Fibroblast of skin of left biceps (primary cell): Measurements from ENCODE around the gene GOLGA8N.

Experiments used
- DNase-seq, 2 experiments: peaks; one replicate each; pipeline ENCODE4 v3.0.0-alpha.2; 2013; ENCODE audit warnings: low read depth in 2 of 2

GOLGA8N gene

GRCh38 chr15:32651229-32651837, 58.1 kb downstream of the GOLGA8N start:
- DNase-seq = peak in 1 of 2 experiments; percentile 48

- DNase-seq = no peak
Observed at GRCh38 chr15:32652178-32652577, 58.9 kb downstream of the GOLGA8N start.

- DNase-seq = no peak
Observed at GRCh38 chr15:32656091-32656490, 62.8 kb downstream of the GOLGA8N start.

GRCh38 chr15:32656496-32656895, 63.2 kb downstream of the GOLGA8N start:
- DNase-seq = no peak
